Right lobe of liver (tissue), 4 donors: ENCODE data around the gene CYP2U1.

Source experiments
- POLR2A ChIP-seq: fragments of 450-650 bp; IDR thresholded peaks from one replicate; pipeline ENCODE4 v1.6.1; 2017; ENCODE audit warnings: antibody characterized with exemption, mild to moderate bottlenecking
- TF ChIP-seq, protein P1 (sequence below), 4 donors: fragments of 200-600 bp in 3 of 4; fragments of 450-650 bp in 1 of 4; IDR thresholded peaks; one replicate each; pipeline versions ENCODE4 v1.5.1 to v1.8.0; 2016 to 2022; ENCODE audit warnings: antibody characterized with exemption in 4 of 4, mild to moderate bottlenecking in 2 of 4
- donor health status: DM: no; HTN: no; CAD: no.
- donor health status: DM: no; HTN: no; CAD: no.
- donor health status: DM: no; HTN: yes; CAD: no.

- no peak for TF ChIP-seq POLR2A
- TF ChIP-seq, protein P1, sequence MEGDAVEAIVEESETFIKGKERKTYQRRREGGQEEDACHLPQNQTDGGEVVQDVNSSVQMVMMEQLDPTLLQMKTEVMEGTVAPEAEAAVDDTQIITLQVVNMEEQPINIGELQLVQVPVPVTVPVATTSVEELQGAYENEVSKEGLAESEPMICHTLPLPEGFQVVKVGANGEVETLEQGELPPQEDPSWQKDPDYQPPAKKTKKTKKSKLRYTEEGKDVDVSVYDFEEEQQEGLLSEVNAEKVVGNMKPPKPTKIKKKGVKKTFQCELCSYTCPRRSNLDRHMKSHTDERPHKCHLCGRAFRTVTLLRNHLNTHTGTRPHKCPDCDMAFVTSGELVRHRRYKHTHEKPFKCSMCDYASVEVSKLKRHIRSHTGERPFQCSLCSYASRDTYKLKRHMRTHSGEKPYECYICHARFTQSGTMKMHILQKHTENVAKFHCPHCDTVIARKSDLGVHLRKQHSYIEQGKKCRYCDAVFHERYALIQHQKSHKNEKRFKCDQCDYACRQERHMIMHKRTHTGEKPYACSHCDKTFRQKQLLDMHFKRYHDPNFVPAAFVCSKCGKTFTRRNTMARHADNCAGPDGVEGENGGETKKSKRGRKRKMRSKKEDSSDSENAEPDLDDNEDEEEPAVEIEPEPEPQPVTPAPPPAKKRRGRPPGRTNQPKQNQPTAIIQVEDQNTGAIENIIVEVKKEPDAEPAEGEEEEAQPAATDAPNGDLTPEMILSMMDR (IDR thresholded peaks at IDR 0.05): no peak
Measured at GRCh38 chr4:107945809-107946208, 14.5 kb downstream of the CYP2U1 start.
